Measurements from ENCODE around the gene SGSM2. TPM values are rescaled to one million over a fixed set of nuclear protein-coding genes. Genes with fewer than 3 reads are reported as not detected.

The SGSM2 gene
- total RNA-seq, 1 donor from 2014 or later, result 127 TPM

GRCh38 chr17:2351269-2351668 is 14.0 kb downstream of the SGSM2 start:
- H3K27ac Mint-ChIP-seq, result no peak overlapping the region
- no peak for TF ChIP-seq CTCF (IDR thresholded peaks at IDR 0.05; ENCODE audit: unreplicated experiment)
- no peak for DNase-seq (ENCODE audit: low spot score, unreplicated experiment)
- H3K4me1 Mint-ChIP-seq (ENCODE audit: low read depth), result peaks cover 11% of the 10 kb centered on the region
- H3K4me3 Mint-ChIP-seq (ENCODE audit: low read depth), result no peak overlapping the region
- H3K36me3 Mint-ChIP-seq (ENCODE audit: insufficient read depth), result no peaks in the 10 kb centered on the region
- H3K27me3 Mint-ChIP-seq, result no peaks in the 10 kb centered on the region
- H3K9me3 Mint-ChIP-seq (ENCODE audit: low read depth), result no peaks in the 10 kb centered on the region

GRCh38 chr17:2354311-2354710 is 17.0 kb downstream of the SGSM2 start:
- Mint-ChIP-seq H3K9me3 (ENCODE audit: low read depth) (no peaks in the 10 kb centered on the region), H3K27me3 (no peaks in the 10 kb centered on the region)

GRCh38 chr17:2357237-2357636 is 19.9 kb downstream of the SGSM2 start:
- Mint-ChIP-seq H3K27ac (no peak overlapping the region), H3K27me3 (no peaks in the 10 kb centered on the region), H3K4me1 (ENCODE audit: low read depth) (peaks cover 4% of the 10 kb centered on the region), H3K36me3 (ENCODE audit: insufficient read depth) (peaks cover 1% of the 10 kb centered on the region), H3K4me3 (ENCODE audit: low read depth) (no peak overlapping the region), H3K9me3 (ENCODE audit: low read depth) (no peaks in the 10 kb centered on the region)
- no peak for DNase-seq (ENCODE audit: low spot score, unreplicated experiment)
- TF ChIP-seq CTCF (IDR thresholded peaks at IDR 0.05; ENCODE audit: unreplicated experiment), result no peak

More at GRCh38 chr17:2354311-2354710, 17.0 kb downstream of the SGSM2 start:
- Mint-ChIP-seq H3K36me3 (ENCODE audit: insufficient read depth) (peaks cover 1% of the 10 kb centered on the region), H3K27ac (no peak overlapping the region), H3K4me3 (ENCODE audit: low read depth) (no peak overlapping the region), H3K4me1 (ENCODE audit: low read depth) (peaks cover 4% of the 10 kb centered on the region)
- no peak for DNase-seq (ENCODE audit: low spot score, unreplicated experiment)
- no peak for TF ChIP-seq CTCF (IDR thresholded peaks at IDR 0.05; ENCODE audit: unreplicated experiment)

GRCh38 chr17:2357931-2358434 is 20.7 kb downstream of the SGSM2 start:
- Mint-ChIP-seq H3K4me1 (ENCODE audit: low read depth) (peaks cover 4% of the 10 kb centered on the region), H3K27me3 (no peaks in the 10 kb centered on the region), H3K9me3 (ENCODE audit: low read depth) (no peaks in the 10 kb centered on the region), H3K4me3 (ENCODE audit: low read depth) (no peak overlapping the region), H3K36me3 (ENCODE audit: insufficient read depth) (peaks cover 3% of the 10 kb centered on the region), H3K27ac (no peak overlapping the region)
- TF ChIP-seq CTCF (IDR thresholded peaks at IDR 0.05; ENCODE audit: unreplicated experiment), result no peak
- no peak for DNase-seq (ENCODE audit: low spot score, unreplicated experiment)

GRCh38 chr17:2361010-2361760 is 23.9 kb downstream of the SGSM2 start:
- Mint-ChIP-seq H3K9me3 (ENCODE audit: low read depth) (no peaks in the 10 kb centered on the region), H3K4me1 (ENCODE audit: low read depth) (peaks cover 4% of the 10 kb centered on the region), H3K4me3 (ENCODE audit: low read depth) (no peak overlapping the region), H3K27ac (no peak overlapping the region), H3K27me3 (no peaks in the 10 kb centered on the region), H3K36me3 (ENCODE audit: insufficient read depth) (peaks cover 3% of the 10 kb centered on the region)
- no peak for DNase-seq (ENCODE audit: low spot score, unreplicated experiment)
- no peak for TF ChIP-seq CTCF (IDR thresholded peaks at IDR 0.05; ENCODE audit: unreplicated experiment)
